GM12801 (cell line): ENCODE measurements around the gene DNAJC6.

Experiments used
- CTCF ChIP-seq: IDR thresholded peaks from one replicate; pipeline ENCODE4 v1.5.1; 2011; ENCODE audit warnings: control low read depth; ENCODE audit not compliant: insufficient read length; ENCODE audit errors: extremely low read depth

The DNAJC6 gene

DNA sequence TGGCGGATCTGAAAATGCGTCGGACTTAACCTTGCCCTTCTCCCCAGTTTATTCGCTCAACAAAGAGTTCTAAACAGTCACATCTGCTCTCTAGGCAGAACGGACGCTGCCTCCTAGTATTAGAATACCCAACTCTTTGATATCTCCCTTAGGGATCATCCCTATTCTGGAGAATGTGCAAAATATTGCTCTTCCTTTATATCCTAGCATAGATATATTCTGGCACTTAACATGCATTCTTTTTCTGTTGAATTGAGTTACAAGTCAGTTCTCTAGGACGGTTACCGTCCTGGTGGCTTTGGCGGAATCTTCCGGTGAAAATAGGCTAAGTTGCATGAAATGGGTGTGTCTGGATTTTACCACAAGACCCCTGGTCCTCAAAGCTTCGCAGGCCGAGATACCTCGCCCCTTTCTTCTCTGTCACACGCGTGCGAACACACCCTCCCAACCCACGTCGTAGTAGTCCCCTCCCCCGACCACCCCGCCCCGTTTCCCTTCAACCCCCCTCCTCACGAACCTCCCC is 501 bp upstream of the DNAJC6 start:
- no peak for TF ChIP-seq CTCF

DNA sequence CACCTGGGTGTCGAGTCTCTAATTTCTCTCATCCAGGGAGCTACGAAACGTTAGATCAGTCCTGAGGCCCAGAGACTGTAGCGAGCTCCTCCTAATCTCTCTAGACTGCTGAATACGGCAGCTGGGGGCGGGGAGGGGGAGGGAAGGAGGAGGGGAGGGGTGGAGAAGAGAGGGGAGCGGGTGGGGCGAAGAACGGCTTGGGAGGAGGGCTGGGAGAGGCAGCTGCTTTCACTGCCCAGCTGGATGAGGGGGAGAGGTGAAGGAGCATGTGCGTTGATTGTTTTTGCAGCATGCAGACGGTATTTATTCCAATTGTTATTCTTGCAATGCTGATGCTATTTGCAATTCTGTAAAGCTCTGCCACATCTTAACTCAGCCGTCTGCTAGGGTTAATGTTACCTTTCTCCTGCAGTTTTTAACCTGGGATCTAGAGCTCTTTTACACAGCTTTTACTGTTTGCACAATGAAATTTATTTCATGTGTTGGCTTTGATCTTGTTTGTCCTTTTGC is 790 bp downstream of the DNAJC6 start:
- TF ChIP-seq CTCF: no peak

- no peak for TF ChIP-seq CTCF
Observed at GRCh38 chr1:65311760-65312159, 2.4 kb downstream of the DNAJC6 start.

- no peak for TF ChIP-seq CTCF
Observed at GRCh38 chr1:65316233-65316632, 6.9 kb downstream of the DNAJC6 start.

- TF ChIP-seq CTCF: no peak
Observed at GRCh38 chr1:65317866-65318653, 8.7 kb downstream of the DNAJC6 start.

DNA sequence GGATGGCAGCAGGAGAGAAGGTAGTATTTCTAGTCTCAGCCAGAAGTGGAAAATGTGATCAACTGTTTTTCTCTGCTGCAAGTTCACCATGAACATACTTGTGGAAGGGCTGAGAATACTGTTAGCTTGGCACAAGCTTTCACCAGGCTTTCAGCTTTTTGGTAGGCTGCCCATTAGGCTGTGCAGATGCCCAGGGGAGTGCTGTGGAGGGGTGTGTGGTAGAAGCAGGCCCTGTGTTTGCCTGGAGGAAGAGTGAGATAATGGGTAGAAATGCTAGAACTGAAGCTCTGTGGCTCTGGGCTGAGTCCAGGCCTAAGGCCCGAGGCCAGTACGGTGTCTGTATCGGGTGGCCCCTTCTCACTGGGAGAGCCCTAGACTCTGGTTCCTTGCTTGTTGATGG is 9.8 kb downstream of the DNAJC6 start:
- no peak for TF ChIP-seq CTCF

- no peak for TF ChIP-seq CTCF
Observed at GRCh38 chr1:65319754-65320153, 10.4 kb downstream of the DNAJC6 start.
